ENCODE data around the gene SENP2. TPM values are rescaled to one million over a fixed set of nuclear protein-coding genes. Genes with fewer than 3 reads are reported as not detected.

Gene SENP2
- total RNA-seq, 2 experiments from 2014 or later, result 61.1 to 61.2 TPM

- intact Hi-C loops (cut with DNase I, micrococcal nuclease), result no loop called here
- Mint-ChIP-seq H3K4me3 (no peak overlapping the region), H3K36me3 (ENCODE audit: low read depth) (no peaks in the 10 kb centered on the region), H3K27ac (no peak overlapping the region), H3K27me3 (no peaks in the 10 kb centered on the region), H3K4me1 (ENCODE audit: low read depth) (no peaks in the 10 kb centered on the region), H3K9me3 (no peaks in the 10 kb centered on the region)
- Histone ChIP-seq H3K27ac (ENCODE audit: low read depth in 1 of 2, low read length in 2 of 2) (no peak overlapping the region), H3K4me3 (ENCODE audit: low read length) (no peak overlapping the region), H3K4me1 (ENCODE audit: insufficient read depth, low read length) (no peaks in the 10 kb centered on the region), H3K9me3 (ENCODE audit: control insufficient read depth in 1 of 2, insufficient read depth in 1 of 2, low read length in 2 of 2) (no peaks in the 10 kb centered on the region), H3K27me3 (ENCODE audit: control insufficient read depth in 1 of 2, insufficient read depth in 2 of 2, low read length in 2 of 2) (no peaks in the 10 kb centered on the region), H3K36me3 (ENCODE audit: insufficient read depth, low read length) (no peaks in the 10 kb centered on the region)
- no peak for DNase-seq
- ChIA-PET CTCF (no interaction called here), POLR2A (no interaction called here)
- TF ChIP-seq CTCF (IDR thresholded peaks at IDR 0.05), result no peak
- no peak for ATAC-seq (ENCODE audit: poor library complexity)
Measured at GRCh38 chr3:185549651-185550111, 36.4 kb upstream of the SENP2 start.

GRCh38 chr3:185552358-185552877, 33.7 kb upstream of the SENP2 start, which contains the start of gene LIPH:
Gene LIPH (minus strand): TSS chr3:185552588. CDS start chr3:185552471, 117 bp downstream.
- no peak within 1 kb of the TSS for H3K4me3 ChIP-seq (ENCODE audit: low read length)
- H3K27ac ChIP-seq (ENCODE audit: low read depth in 1 of 2, low read length in 2 of 2), result no peak within 1 kb of the TSS
- H3K27me3 Mint-ChIP-seq, result no peaks in the 10 kb centered on the region
- H3K27me3 ChIP-seq (ENCODE audit: control insufficient read depth in 1 of 2, insufficient read depth in 2 of 2, low read length in 2 of 2), result no peaks in the 10 kb centered on the region
- POLR2A ChIA-PET, result no interaction called here
- DNase-seq, result no peak
- H3K4me1 ChIP-seq (ENCODE audit: insufficient read depth, low read length), result no peaks in the 10 kb centered on the region
- no peak within 1 kb of the TSS for H3K4me3 Mint-ChIP-seq
- intact Hi-C loops (cut with DNase I, micrococcal nuclease), result no loop called here
- H3K27ac Mint-ChIP-seq, result no peak within 1 kb of the TSS
- CTCF ChIA-PET, result no interaction called here
- H3K36me3 Mint-ChIP-seq (ENCODE audit: low read depth), result no peaks in the 10 kb centered on the region
- H3K4me1 Mint-ChIP-seq (ENCODE audit: low read depth), result no peaks in the 10 kb centered on the region
- no peak for ATAC-seq (ENCODE audit: poor library complexity)
- no peaks in the 10 kb centered on the region for H3K36me3 ChIP-seq (ENCODE audit: insufficient read depth, low read length)
- TF ChIP-seq CTCF (IDR thresholded peaks at IDR 0.05), result no peak
- H3K9me3 ChIP-seq (ENCODE audit: control insufficient read depth in 1 of 2, insufficient read depth in 1 of 2, low read length in 2 of 2), result no peaks in the 10 kb centered on the region
- no peaks in the 10 kb centered on the region for H3K9me3 Mint-ChIP-seq

GRCh38 chr3:185555101-185555501, 31.0 kb upstream of the SENP2 start:
- Mint-ChIP-seq H3K4me3 (no peak overlapping the region), H3K27me3 (peaks cover 6% of the 10 kb centered on the region), H3K4me1 (ENCODE audit: low read depth) (peaks cover 10% of the 10 kb centered on the region), H3K9me3 (no peaks in the 10 kb centered on the region), H3K36me3 (ENCODE audit: low read depth) (no peaks in the 10 kb centered on the region), H3K27ac (no peak overlapping the region)
- Histone ChIP-seq H3K9me3 (ENCODE audit: control insufficient read depth in 1 of 2, insufficient read depth in 1 of 2, low read length in 2 of 2) (no peaks in the 10 kb centered on the region), H3K4me1 (ENCODE audit: insufficient read depth, low read length) (peaks cover 9% of the 10 kb centered on the region), H3K27ac (ENCODE audit: low read depth in 1 of 2, low read length in 2 of 2) (no peak overlapping the region), H3K27me3 (ENCODE audit: control insufficient read depth in 1 of 2, insufficient read depth in 2 of 2, low read length in 2 of 2) (no peaks in the 10 kb centered on the region), H3K4me3 (ENCODE audit: low read length) (no peak overlapping the region), H3K36me3 (ENCODE audit: insufficient read depth, low read length) (no peaks in the 10 kb centered on the region)
- intact Hi-C loops (cut with DNase I, micrococcal nuclease), result loop anchor here in 1 of 2 experiments (5.0 kb wide), 1 partner anchor 203 kb away; no protein-coding TSS in a partner anchor
- DNase-seq, result no peak
- no peak for TF ChIP-seq CTCF (IDR thresholded peaks at IDR 0.05)
- CTCF ChIA-PET, result no interaction called here
- ATAC-seq (ENCODE audit: poor library complexity), result no peak
- POLR2A ChIA-PET, result no interaction called here
